RCC 7860 (cell line): ENCODE measurements around the gene SULT1C2.

Experiments
- DNase-seq: peaks from one replicate; pipeline ENCODE4 v3.0.0-alpha.2; 2015; ENCODE audit warnings: low spot score
- FAIRE-seq: peaks from 2 replicates; lab custom pipeline; 2012; peaks lifted over from hg19 to GRCh38; lab: Jason Lieb, UNC

The SULT1C2 gene

DNA sequence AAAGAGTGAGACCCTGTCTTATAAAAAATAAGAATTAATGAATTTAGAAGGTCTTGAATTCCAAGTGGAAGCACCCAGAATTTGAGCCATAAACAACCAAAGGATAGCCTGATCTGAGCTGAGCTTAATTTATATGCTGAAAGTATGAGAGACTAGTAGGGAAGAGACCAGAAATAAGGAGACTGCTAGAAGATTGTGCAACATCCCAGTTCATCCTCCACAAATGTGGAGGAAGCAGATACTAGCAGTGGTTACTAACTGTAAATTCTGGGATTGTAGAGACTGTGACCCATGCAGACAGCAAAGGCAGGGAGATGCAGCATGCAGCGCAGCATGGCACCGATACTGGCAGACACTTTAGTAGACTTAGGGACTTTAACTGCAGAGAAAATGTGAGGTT lies 1.5 kb upstream of the SULT1C2 start:
- FAIRE-seq (no peak), DNase-seq (no peak)

DNA sequence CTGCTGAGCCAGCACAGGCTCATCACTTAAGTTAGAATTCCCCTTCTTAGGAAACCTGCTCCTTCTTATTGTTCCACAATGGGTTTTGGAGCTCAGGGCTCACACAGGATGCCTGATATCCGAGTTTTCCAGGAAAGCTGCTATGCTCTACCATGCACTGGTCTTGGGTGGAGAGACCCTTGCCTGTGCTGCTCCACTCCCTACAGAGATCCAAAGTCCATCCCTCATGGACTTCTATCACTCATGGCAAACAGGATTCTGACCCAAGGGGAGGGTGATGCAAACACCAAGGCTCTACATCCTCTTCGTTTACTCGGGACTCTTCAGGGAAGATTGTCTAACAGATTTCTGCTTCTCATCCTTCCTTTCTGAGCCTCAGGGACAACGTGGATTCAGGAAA lies 5.2 kb downstream of the SULT1C2 start:
- FAIRE-seq (no peak), DNase-seq (no peak)

DNA sequence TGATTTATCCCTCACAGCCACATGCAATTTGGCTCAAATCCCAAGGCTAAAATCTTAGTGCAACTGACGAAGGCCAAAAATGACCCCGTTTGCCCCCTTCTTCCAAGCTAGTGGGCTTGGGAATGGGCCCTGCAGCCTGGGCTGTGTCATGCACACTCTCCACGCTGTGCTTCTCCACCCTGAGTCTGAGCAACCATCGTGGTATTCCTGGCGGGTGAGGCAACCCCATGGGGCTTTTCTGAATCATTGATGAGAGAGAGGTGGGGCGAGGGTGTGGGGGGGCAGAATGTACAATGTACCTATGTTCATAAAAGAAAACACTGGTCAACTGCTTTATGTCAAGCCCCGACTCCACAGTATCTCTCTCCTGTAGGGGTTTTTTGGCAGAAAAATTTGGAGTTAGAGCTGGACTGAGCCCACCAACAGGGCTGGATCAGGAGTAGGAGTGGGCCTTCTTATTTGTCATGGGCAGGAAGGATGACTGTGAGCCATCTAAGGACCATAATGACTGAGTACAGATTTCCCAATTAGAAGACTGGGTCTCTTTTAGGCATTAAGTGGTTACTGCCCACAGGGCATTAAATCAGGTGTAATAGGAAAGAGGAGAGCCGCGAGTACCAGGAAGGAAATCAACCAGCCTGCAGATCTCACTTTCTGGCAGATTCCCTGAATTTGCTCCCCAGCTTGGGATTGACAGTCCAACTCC lies 8.9 kb downstream of the SULT1C2 start:
- DNase-seq (peak; percentile 67), FAIRE-seq (peak; percentile 78)

DNA sequence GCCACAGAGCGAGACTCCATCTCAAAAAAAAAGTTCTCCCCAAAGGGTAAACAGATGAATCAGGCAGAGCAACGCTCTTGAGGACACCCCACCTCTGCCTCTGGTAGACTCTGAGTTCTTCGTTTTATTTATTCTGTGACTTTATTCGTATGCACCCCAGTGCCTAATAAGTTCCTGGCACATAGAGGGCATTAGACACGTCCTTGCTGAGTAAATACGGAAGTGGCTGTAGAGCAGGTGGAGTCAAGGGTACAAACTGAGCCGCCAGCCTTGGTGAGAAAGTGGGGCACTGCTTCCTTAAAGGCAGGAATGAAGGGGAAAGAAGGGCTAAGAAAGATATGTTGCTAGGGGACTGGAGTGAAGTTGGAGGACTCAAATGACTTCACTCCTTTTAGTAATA lies 12.9 kb downstream of the SULT1C2 start:
- DNase-seq (no peak), FAIRE-seq (no peak)

DNA sequence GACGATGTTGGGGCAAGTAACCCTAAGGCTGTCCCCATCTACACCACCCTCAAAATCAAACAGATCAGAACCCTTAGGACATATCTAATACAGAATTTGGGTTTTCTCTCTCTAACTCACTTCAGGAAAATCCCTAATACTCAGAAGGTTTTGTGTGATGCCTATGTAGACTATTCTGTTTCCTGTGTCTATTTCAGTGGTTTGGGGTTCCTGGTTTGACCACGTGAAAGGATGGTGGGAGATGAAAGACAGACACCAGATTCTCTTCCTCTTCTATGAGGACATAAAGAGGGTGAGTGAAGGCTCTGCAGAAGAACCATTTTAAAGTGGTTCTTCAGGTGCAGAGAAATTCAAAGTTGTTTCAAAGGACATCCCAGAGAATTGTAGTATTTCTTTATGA lies 16.3 kb downstream of the SULT1C2 start:
- FAIRE-seq = no peak
- no peak for DNase-seq

DNA sequence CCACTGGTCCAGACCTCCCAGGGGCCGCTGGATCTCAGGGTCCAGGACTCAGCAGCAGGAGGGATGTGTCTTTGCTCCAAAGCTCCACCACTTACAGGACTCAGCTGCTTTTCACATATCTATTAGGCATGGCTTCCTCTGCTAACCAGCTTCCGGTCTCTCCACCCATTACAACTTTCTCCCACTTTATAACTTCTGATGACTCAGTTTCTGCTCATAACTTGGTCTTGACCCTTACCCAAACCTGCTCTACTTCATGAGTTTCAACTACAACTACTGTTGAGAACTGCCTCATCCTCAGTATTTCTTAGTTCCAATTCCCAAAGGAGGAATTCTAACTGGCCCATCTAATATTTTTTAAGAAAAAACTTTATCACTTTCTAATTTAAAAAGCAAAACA lies 17.2 kb downstream of the SULT1C2 start:
- peak; percentile 70 for FAIRE-seq
- DNase-seq = peak; percentile 57

DNA sequence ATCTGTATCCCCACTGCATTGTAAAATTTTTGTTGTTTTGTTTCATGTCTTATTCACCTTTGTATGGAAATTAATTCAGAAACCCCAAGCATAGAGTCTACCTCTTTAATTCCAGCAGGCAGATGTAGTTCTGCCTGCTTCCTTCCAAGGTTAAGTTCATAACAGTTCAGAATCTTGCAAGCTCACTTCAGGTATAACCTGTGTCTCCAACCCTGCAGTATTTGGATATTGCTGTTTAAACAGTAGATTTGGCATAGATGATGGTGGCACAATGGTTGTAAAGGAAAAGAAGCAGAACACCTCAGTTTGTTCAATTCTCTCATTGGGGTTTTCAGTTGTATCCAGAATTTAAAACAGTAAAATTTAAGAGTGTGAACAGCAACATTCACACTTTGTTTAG lies 21.2 kb downstream of the SULT1C2 start:
- DNase-seq = no peak
- FAIRE-seq = no peak

DNA sequence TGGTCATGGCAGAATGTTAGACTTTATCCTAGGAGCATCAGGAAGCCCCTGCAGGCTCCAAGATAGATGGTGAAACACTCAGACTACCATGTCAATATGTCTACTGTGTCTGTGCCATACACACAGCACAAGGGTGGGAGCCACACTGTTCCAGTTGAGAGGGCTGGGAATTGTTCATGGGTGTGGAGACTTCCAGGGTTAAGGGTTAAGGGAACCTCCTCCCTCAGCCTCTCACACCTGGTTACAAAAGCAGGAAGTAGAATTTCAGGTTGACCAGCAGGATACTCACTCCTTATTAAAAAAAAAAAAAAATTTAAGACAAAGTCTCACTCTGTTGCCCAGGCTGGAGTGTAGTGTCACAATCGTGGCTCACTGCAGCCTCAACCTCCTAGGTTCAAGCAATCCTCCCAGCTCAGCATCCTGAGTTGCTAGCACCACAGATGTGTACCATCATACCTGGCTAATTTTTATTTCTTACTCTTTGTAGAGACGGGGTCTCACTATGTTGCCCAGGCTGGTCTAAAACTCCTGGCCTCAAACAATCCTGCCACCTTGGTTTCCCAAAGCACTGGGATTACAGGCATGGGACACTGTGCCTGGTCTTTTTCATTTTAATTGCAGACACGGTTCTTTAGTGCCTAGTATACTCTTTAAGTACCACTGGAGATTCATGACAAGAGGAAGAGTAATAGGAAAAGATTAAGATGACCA lies 26.0 kb downstream of the SULT1C2 start:
- no peak for DNase-seq
- no peak for FAIRE-seq

DNA sequence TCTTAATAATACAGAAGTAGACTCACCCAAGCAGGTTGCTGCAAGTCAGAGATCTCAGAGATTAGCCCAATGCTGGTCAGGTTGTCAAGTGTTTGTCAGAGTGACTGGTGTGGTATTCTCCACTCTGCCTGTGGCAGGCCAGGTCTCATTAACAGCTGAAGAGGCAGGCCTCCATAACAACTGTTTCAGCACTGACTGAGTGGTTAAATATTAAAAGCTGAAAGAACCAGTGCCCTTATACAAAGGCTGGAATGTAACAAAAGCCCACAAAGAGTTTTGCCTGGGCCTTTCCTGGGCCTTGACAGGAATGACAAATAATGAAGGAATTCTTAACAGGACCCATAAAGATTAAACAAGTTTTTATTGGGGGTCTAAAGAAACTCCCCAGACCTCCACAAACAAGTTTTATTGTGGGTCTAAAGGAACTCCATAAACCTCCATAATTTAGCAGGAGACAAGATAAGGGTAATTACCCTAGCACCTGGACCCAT lies 26.8 kb downstream of the SULT1C2 start:
- peak; percentile 88 for DNase-seq
- FAIRE-seq = peak; percentile 97

DNA sequence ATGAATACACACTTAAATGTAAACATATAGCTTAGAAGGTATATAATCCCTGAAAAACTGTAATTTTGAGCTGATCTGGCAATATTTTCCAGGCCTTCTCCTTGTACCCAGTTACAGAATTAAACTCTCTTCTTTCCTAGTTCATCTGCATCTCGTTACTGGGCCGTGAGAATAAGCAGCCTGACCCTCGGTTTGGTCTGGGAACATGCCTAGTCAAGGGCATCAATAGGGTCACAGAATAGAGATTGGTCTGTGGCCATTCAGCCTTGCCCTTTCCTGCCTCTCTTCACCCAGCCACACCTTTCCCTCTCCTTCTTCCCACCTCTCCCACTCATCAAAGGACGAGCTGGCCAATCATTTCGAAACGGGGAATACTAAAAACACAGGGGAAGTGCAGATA lies 27.3 kb downstream of the SULT1C2 start:
- FAIRE-seq = no peak

DNA sequence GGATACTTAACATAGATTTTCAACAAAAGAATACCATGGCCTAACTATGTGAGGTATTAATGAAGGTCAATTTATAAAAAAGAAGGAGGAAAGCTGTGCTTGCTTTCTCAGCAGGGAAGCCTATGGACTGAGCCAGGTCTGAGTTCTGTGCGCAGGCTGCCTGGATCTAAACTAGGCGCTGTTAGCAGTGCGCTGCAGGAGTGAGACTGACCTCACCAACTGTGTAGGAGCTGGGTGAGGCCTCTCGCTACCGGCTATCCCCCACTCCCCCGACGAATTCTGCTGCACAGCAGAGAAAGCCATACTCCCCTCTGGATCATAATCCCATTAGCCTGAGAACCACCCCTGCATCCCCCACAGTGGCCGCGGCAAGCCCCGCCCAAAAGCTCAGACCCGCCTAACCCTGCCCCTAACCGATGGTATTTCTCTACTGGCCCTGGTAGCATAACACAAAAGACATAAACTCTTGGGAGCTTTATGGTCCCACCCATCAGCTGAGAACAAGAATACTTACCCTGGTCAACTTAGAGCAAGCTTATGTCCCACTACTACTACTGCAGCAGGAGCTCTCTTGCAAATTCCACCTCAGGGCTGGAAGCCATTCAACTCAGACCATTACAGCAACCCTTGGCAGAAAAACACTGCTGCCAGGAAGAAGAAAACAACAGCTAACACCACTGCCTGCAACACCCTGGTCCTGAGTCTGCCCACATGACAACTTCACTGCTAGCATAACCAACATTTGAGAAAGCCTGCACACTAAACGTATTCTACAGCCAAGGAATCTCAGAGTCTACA lies 28.0 kb downstream of the SULT1C2 start:
- no peak for DNase-seq
- FAIRE-seq = no peak

More for the DNA sequence above, 27.3 kb downstream of the SULT1C2 start:
- DNase-seq = no peak

DNA sequence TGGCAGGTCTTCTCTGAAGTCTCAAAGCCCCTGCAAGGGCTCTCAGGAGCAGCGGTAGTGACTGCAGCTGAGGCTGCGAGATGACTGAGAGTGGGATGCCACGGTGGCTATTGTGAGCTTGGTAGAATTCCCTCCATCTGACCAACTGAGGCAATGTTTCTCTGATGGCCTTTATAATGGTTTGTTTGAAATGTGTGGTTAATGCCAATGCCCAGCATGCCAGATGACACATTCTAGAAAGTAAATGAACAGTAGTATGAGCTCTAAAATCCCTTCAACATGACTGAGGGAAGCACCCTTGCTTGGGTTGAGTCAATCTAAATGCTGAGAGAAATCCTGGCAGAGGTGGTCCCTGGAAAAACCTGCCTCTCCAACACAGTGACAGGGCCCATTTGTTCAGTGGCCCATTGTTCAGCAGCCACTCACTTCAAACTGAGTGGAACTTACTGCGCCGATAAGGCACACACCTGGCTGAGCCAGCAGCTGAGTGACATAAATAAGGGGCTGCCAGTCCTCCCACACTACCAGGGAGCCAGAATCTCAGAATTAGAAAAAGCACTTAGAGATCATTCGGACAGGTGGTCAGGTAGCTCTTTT lies 31.7 kb downstream of the SULT1C2 start:
- FAIRE-seq = no peak
- peak; percentile 43 for DNase-seq

DNA sequence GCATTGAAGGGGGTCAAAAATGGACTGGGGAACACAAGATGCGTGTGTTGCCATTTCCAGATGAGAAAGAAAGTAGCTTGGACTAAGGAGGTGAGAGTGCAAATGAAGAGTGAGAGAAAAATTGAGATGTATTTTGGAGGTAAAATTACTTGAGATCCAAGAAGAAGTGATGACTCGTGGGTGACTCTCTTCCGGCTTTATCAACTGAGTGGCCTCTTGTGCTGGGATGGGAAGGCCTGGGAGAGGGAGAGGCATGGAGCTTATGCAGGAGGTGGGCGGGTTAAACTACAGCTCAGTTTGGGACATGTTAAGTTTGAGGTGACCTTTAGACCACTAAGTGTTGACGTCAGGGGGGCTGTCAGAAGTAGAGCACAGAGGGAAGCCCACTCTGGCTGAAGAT lies 34.9 kb downstream of the SULT1C2 start:
- FAIRE-seq (no peak), DNase-seq (peak; percentile 43)

DNA sequence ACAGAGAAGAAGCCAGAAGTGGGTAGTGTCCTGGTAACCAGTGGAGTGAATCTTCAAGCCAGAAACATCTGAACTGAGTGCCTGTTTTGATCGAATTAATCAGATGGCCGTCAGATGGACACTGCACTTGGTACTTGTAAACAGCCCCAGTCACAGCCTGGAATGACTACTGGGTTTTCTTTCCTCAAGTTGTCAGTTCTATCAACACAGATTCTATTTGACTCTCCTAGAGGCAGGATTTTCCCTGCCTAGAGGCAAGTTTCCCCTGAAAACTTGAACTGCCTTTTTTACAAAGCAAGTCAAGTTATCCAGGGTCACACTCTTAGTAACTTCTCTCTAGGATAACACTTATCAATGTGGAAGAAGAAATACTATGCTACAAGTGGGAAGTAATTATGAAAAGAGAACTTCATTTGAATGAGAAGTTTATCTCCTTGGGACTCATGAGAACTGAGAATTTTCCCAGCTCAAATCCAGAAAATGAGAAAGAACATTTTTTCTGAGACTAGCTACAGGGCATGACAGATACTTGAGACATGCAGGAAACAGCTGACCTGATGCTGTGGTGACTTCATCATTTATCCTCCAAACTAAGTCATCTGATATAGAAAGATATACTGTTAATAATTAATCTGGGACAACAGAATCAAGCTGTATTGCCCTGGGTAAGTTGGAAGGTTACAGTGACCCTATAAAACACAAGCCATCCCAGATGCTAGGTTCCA lies 36.0 kb downstream of the SULT1C2 start:
- peak; percentile 84 for DNase-seq

DNA sequence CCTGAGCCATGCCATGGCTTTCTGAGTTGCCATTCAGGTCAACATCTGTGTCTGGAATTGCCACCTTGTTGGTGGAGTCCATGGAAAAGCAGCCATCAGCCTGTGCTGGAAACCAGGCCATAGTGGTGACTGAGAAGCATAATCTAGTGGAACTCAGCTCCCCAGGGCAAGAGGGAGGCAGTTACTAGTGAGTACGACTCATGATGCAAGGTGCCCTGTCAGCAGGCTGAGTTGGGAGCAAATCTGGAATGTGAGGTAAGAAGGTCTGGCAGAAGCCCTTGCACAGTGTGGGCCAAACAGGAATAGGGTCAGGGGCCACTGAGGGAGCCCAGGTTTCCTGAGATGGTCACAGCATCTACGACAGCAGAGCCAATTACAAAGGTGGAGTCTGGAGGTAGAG lies 37.1 kb downstream of the SULT1C2 start:
- FAIRE-seq = no peak

More for the DNA sequence above, 36.0 kb downstream of the SULT1C2 start:
- FAIRE-seq = peak; percentile 77

DNA sequence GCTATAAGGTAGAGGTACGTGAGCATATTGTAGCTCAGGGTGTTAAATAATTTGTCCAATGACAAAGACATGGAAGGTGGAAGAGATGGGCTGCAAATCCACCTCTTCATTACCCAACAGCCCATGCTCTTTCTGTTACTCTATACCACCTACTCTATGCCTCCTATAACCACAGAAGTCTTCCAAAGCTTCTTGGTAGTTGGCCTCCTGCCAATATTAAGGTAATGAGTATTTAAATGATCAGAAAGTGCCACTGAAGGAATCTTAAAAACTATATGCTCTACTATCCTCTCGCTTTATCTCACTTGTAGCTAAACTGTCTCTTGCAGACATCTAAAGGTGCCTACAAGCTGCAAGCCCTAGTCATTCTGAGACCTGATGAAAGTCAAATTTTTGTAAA lies 41.1 kb downstream of the SULT1C2 start:
- no peak for DNase-seq
- FAIRE-seq = no peak

More for the DNA sequence above, 37.1 kb downstream of the SULT1C2 start:
- DNase-seq = peak; percentile 46

DNA sequence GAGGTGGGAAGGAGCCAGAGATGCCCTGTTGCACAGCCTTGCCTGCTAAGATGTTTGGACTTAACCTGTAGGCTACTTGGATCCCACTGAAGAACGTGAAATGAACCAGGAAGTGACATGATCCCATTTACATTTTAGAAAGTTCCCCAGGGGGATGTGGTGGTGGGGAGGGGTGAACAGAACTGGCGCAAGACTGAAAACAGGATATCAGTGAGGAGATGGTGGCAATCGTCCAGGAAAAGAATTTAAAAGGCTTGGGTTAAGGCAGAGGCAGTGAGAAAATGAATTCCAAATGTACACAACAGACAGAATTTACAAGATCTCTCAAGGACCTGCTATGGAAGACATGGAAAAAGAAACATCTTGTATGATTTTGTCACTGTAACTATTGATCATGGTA lies 42.3 kb downstream of the SULT1C2 start:
- FAIRE-seq (no peak), DNase-seq (no peak)

DNA sequence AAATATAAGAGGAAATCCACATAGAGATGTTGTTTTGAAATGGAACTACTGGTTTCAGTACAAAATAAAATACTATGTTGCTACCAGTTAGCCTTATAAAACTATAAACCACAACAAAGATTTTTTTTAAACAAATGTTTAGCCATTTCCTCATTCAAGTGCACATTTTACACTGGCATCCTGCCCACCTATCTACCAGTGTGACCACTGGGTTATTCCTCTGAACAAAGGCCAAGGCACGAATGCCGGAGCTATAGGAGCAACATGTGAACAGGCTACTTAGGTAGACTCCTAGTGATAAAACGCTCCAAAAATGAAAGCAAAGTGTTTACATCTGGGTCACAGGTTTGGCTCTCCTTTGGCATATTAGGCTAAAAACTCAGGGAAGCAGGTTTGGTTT lies 57.3 kb downstream of the SULT1C2 start:
- FAIRE-seq = no peak
- no peak for DNase-seq

DNA sequence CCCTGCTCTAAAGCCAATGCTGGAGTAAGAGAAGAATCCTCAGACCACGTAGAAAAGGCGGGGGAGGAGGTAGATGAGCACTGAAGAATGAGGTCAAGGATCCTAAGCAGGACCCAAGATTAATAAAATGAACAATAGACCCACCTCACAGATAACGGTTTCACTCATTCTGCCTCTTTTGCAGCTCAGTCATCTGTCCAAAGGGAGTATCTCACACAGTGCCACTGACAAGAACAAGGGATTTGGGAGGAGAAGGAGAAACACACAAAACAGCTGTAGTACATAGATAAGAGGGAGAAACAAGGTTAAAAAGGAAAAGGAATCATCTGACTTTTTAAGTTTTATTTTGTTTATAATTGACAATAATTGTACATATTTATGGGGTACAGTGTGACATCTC lies 58.1 kb downstream of the SULT1C2 start:
- no peak for FAIRE-seq
- no peak for DNase-seq

DNA sequence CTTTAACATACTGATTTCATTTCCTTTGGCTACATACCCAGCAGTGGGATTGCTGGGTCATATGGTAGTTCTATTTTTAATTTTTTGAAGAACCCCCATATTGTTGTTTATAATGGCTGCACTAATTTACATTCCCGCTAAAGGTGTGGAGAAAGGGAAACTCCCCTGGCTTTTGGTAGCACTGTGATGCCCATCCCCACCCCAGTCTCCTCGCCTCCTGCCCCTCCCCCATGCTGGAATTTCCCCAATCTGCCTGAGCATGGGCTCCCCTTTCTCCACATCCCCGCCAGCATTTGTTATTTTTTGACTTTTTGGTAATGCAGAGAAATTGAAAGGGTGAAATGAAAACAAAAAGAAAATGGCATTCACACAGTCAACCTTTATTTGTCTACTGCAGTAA lies 59.1 kb downstream of the SULT1C2 start:
- FAIRE-seq = no peak
- DNase-seq = no peak
